ENCODE measurements around the gene RPTOR. TPM values are rescaled to one million over a fixed set of nuclear protein-coding genes. Genes with fewer than 3 reads are reported as not detected.
A peak's percentile ranks its signal among the peaks of the same experiment; 100 is the strongest.

Gene RPTOR
- total and polyA plus RNA-seq, 10 of the 15 experiments (the other 5 are each of a cell fraction or from before 2014, with no cell fraction given) = 0.18 to 32.1 (median 7.8) TPM

- TF ChIP-seq JUNB (IDR thresholded peaks at IDR 0.05) (peak; percentile 59; the same call in 1 of the 2 replicates), ATF7 (IDR thresholded peaks at IDR 0.05; ENCODE audit: low read depth) (peak; percentile 93), EED (IDR thresholded peaks at IDR 0.05; ENCODE audit: low read depth) (peak; percentile 89), POLR2A (IDR thresholded peaks at IDR 0.05; ENCODE audit: low read depth, low read length) (peak; percentile 79), NR2F1 (conservative IDR thresholded peaks at IDR 0.05) (peak; percentile 38; the same call in 1 of the 2 replicates), IRF5 (IDR thresholded peaks at IDR 0.05; ENCODE audit: borderline replicate concordance) (peak; percentile 56; the same call in 1 of the 2 replicates), ATF3 (IDR thresholded peaks at IDR 0.05; ENCODE audit: borderline replicate concordance, extremely low read depth, low read depth, low read length) (no peak), CHD2 (IDR thresholded peaks at IDR 0.05; ENCODE audit: borderline replicate concordance, low read depth, low read length) (peak; percentile 58; the same call in 1 of the 2 replicates), CREM (IDR thresholded peaks at IDR 0.05; ENCODE audit: low read depth) (peak; percentile 75), JUND (IDR thresholded peaks at IDR 0.05; ENCODE audit: low read depth, low read length) (0 out of 2 replicates have a peak, but pooled peaks have one; percentile 31), FOS (IDR thresholded peaks at IDR 0.05; ENCODE audit: borderline replicate concordance, extremely low read depth, insufficient read length) (no peak), MLLT1 (IDR thresholded peaks at IDR 0.05) (peak; percentile 69; the same call in 1 of the 2 replicates), SKIL (IDR thresholded peaks at IDR 0.05; ENCODE audit: low read depth, poor library complexity, severe bottlenecking) (peak; percentile 56), RUNX3 (IDR thresholded peaks at IDR 0.05; ENCODE audit: low read length) (peak; percentile 81), LARP7 (IDR thresholded peaks at IDR 0.05) (peak; percentile 31; the same call in 1 of the 2 replicates), HDGF (IDR thresholded peaks at IDR 0.05) (peak; percentile 89; the same call in 1 of the 2 replicates), MTA2 (IDR thresholded peaks at IDR 0.05; ENCODE audit: low read depth) (peak; percentile 77), SMAD1 (IDR thresholded peaks at IDR 0.05; ENCODE audit: low read depth, partially characterized antibody) (peak; percentile 45), POU2F2 (IDR thresholded peaks at IDR 0.05; ENCODE audit: borderline replicate concordance, low read depth, low read length) (peak; percentile 70; the same call in 2 of the 3 replicates), ATF2 (IDR thresholded peaks at IDR 0.05; ENCODE audit: low read length) (peak; percentile 58; the same call in 1 of the 2 replicates)
Measured at GRCh38 chr17:80832888-80833583, 288.4 kb downstream of the RPTOR start (continued).
